Endothelial cell of umbilical vein (primary cell): ENCODE results near the gene SLC25A30.

Source experiments
- EZH2 ChIP-seq: IDR thresholded peaks from 2 replicates; pipeline ENCODE4 v1.6.1; 2012; ENCODE audit warnings: borderline replicate concordance, low read depth, mild to moderate bottlenecking, moderate library complexity, low read length, inconsistent platforms; ENCODE audit not compliant: severe bottlenecking
- FOS ChIP-seq: IDR thresholded peaks from 2 replicates; pipeline ENCODE4 v1.6.1; 2011; ENCODE audit warnings: mild to moderate bottlenecking, low read length, moderate library complexity, borderline replicate concordance; ENCODE audit not compliant: insufficient read depth
- GATA2 ChIP-seq: IDR thresholded peaks from 2 replicates; pipeline ENCODE4 v1.7.0; 2011; ENCODE audit warnings: low read depth, mild to moderate bottlenecking, moderate library complexity, mixed read lengths, low read length; ENCODE audit not compliant: insufficient read length, insufficient read depth
- JUN ChIP-seq: IDR thresholded peaks from 2 replicates; pipeline ENCODE4 v1.6.1; 2011; ENCODE audit warnings: borderline replicate concordance, low read depth; ENCODE audit not compliant: insufficient read length, insufficient read depth
- MYC ChIP-seq: IDR thresholded peaks from one replicate; pipeline ENCODE4 v1.6.1; 2011; ENCODE audit warnings: mild to moderate bottlenecking, low read depth, low read length
- POLR2A ChIP-seq: IDR thresholded peaks from 2 replicates; pipeline ENCODE4 v1.6.1; 2012; ENCODE audit warnings: low read depth, mild to moderate bottlenecking, control low read depth, low read length
- POLR2AphosphoS5 ChIP-seq: IDR thresholded peaks from 2 replicates; pipeline ENCODE4 v1.6.1; 2012; ENCODE audit warnings: low read depth, mild to moderate bottlenecking, control low read depth, low read length, moderate library complexity; ENCODE audit not compliant: insufficient read depth
- TF ChIP-seq, protein P1 (sequence below), 2 donors: IDR thresholded peaks; 1 replicate in 1 of 2; 2 replicates in 1 of 2; pipeline ENCODE4 v1.5.1; 2011; ENCODE audit warnings: low read length in 2 of 2, mild to moderate bottlenecking in 2 of 2, moderate library complexity in 2 of 2, control low read depth in 1 of 2, inconsistent platforms in 1 of 2, low read depth in 1 of 2; ENCODE audit not compliant: insufficient read depth in 1 of 2; ENCODE audit errors: extremely low read depth in 1 of 2
- TF ChIP-seq, protein P2 (sequence below): IDR thresholded peaks from 2 replicates; pipeline ENCODE4 v1.6.1; 2011; ENCODE audit not compliant: insufficient read depth, insufficient read length

DNA sequence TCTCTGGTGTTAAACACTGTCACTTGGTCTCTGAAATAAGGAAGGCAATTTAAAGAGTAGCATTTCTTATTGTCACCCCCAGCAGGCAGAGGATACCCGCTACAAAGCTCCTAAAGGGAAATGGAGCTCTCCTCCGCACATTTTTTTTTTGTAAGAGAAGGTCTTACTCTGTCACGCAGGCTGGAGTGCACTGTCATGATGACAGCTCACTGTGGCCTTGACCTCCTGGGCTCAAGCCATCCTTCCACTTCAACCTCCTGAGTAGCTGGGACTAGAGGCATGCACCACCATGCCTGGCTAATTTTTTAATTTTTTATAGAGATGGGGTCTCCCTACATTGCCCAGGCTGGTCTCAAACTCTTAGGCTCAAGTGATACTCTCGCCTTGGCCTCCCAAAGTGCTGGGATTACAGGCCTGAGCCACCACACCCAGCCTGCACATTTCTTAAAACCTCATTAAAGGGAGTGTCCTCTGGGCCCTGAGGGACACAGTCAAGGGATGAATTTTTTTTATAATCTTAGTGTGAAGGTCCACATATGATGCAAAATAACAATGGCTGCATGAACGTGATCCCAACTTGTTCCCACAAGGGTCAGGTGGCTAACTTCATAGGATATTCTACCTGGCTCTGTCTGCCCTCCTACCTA lies 32.1 kb downstream of the SLC25A30 start:
- TF ChIP-seq, protein P1, sequence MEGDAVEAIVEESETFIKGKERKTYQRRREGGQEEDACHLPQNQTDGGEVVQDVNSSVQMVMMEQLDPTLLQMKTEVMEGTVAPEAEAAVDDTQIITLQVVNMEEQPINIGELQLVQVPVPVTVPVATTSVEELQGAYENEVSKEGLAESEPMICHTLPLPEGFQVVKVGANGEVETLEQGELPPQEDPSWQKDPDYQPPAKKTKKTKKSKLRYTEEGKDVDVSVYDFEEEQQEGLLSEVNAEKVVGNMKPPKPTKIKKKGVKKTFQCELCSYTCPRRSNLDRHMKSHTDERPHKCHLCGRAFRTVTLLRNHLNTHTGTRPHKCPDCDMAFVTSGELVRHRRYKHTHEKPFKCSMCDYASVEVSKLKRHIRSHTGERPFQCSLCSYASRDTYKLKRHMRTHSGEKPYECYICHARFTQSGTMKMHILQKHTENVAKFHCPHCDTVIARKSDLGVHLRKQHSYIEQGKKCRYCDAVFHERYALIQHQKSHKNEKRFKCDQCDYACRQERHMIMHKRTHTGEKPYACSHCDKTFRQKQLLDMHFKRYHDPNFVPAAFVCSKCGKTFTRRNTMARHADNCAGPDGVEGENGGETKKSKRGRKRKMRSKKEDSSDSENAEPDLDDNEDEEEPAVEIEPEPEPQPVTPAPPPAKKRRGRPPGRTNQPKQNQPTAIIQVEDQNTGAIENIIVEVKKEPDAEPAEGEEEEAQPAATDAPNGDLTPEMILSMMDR (IDR thresholded peaks at IDR 0.05; ENCODE audit: extremely low read depth in 1 of 2, insufficient read depth in 1 of 2, low read depth in 1 of 2, low read length in 2 of 2), result no peak
- TF ChIP-seq POLR2AphosphoS5 (no peak), EZH2 (no peak), POLR2A (no peak), FOS (no peak), MYC (no peak), JUN (no peak), GATA2 (no peak)
- TF ChIP-seq, protein P2, sequence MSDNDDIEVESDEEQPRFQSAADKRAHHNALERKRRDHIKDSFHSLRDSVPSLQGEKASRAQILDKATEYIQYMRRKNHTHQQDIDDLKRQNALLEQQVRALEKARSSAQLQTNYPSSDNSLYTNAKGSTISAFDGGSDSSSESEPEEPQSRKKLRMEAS, result no peak
